Heart left ventricle (tissue), 16 donors: ENCODE measurements around the gene TSC2. TPM values are rescaled to one million over a fixed set of nuclear protein-coding genes. Genes with fewer than 3 reads are reported as not detected.

Experiments
- ATAC-seq, 4 donors: fragments of 200-7000 bp; cut with Tn5 transposase; one replicate each; pipeline ENCODE4 v1.9.1; 2020 to 2022; ENCODE audit warnings: moderate library complexity in 4 of 4, mild to moderate bottlenecking in 3 of 4, moderate number of reproducible peaks in 1 of 4
- DNase-seq, 5 donors: peaks; one replicate each; pipeline ENCODE4 v3.0.0-alpha.2; 2020
- H3K27ac ChIP-seq, 12 donors: fragments of 200-600 bp; sonication (generic) in 4 of 12; one replicate each; pipeline versions ENCODE4 v1.5.0 to v1.8.0; 2016 to 2022; ENCODE audit warnings: mild to moderate bottlenecking in 2 of 12
- H3K27me3 ChIP-seq, 9 donors: fragments of 200-600 bp; sonication (generic) in 2 of 9; one replicate each; pipeline versions ENCODE4 v1.5.1 to v1.8.0; 2016 to 2022; ENCODE audit warnings: mild to moderate bottlenecking in 3 of 9
- H3K36me3 ChIP-seq, 9 donors: fragments of 200-600 bp; sonication (generic) in 2 of 9; one replicate each; pipeline versions ENCODE4 v1.5.0 to v1.8.0; 2018 to 2022; ENCODE audit warnings: mild to moderate bottlenecking in 2 of 9
- H3K4me1 ChIP-seq, 12 donors: fragments of 200-600 bp; sonication (generic) in 4 of 12; one replicate each; pipeline versions ENCODE4 v1.5.0 to v1.8.0; 2016 to 2022; ENCODE audit warnings: mild to moderate bottlenecking in 3 of 12
- H3K4me3 ChIP-seq, 12 donors: fragments of 200-600 bp; sonication (generic) in 4 of 12; one replicate each; pipeline versions ENCODE4 v1.5.0 to v1.8.0; 2017 to 2022; ENCODE audit warnings: mild to moderate bottlenecking in 9 of 12, moderate library complexity in 4 of 12
- H3K9me3 ChIP-seq, 12 donors: fragments of 200-600 bp; sonication (generic) in 4 of 12; one replicate each; pipeline versions ENCODE4 v1.5.0 to v1.8.0; 2016 to 2022; ENCODE audit warnings: mild to moderate bottlenecking in 1 of 12
- POLR2A ChIP-seq, 2 donors: fragments of 450-650 bp; IDR thresholded peaks; one replicate each; pipeline ENCODE4 v1.6.1; 2017; ENCODE audit warnings: antibody characterized with exemption in 2 of 2, mild to moderate bottlenecking in 2 of 2, moderate library complexity in 2 of 2
- WGBS, 4 donors: extraction: QIAGEN DNeasy Blood & Tissue Kit in 2 of 4; methylation state at CpG; one replicate each; pipeline versions ENCODE4 v1.1.5 to v1.1.7; 2013 to 2018; 5-methylcytosine and 5-hydroxymethylcytosine counted together
- intact Hi-C, 10 donors: fragments of 100-400 bp; cut with DNase I; formaldehyde crosslinking; loops; one replicate each; pipeline versions ENCODE4 v1.11.1 to v1.14.2; 2022
- polyA plus RNA-seq, 2 donors: library from polyadenylated mRNA; stranded (reverse); fragments of 200-250 nt; gene quantifications; one replicate each; pipeline ENCODE4 v1.2.3, GENCODE V29; 2013
- total RNA-seq, 9 donors: library from RNA; depleted of rRNA in 2 of 9; stranded (reverse); fragments of >200 nt in 2 of 9; fragmentation: NEBNext Ultra II Directional in 3 of 9; extraction: Animal tissue kit (Norgen Biotek cat#: 25700) in 3 of 9; gene quantifications; one replicate each; pipeline versions ENCODE4 v1.1.0 to v1.2.4, GENCODE V29; 2016 to 2023
- TF ChIP-seq, protein P1 (sequence below), 12 donors: fragments of 200-600 bp; sonication (generic) in 4 of 12; IDR thresholded peaks; one replicate each; pipeline versions ENCODE4 v1.5.0 to v1.8.0; 2018 to 2022; ENCODE audit warnings: antibody characterized with exemption in 12 of 12, mild to moderate bottlenecking in 5 of 12
- donor health status: ischemic (EF 13 %, LVEDD 7.1; RV severe dilation, severe dysfunction).
- donor health status: healthy with polysubstance abuse.
- donor health status: DM: no; HTN: yes; CAD: no.
- donor health status: DM: no; HTN: no; CAD: no.
- donor health status: ischemic (EF 25% LVEDD 6.9; RV normal size, moderate dysfunction).
- donor health status: ischemic (EF 25% LVEDD 5.7; RV mildly dilated, moderate dysfunction).
- donor health status: healthy.
- donor health status: DM: yes; HTN: yes; CAD: no.
- donor health status: ischemic (EF 35%, LVEDD 5.7; RV mildly dilated, moderate dysfunction).
- donor health status: nonischemic (EF 11% LVEDD 7.7; RV severe dilation, severe dysfunction).
- donor health status: DM: yes; HTN: yes; CAD: no.
- donor health status: PGD.
- donor health status: ischemic (EF 29% LVEDD 5.4; RV normal size, mild dysfunction).
- donor health status: nonischemic (EF 23%, LVEDD 6.1; RV moderate dilation, normal function).

Gene TSC2
- total and polyA plus RNA-seq, 11 donors = 33.3 to 94.5 (median 67.7) TPM

DNA sequence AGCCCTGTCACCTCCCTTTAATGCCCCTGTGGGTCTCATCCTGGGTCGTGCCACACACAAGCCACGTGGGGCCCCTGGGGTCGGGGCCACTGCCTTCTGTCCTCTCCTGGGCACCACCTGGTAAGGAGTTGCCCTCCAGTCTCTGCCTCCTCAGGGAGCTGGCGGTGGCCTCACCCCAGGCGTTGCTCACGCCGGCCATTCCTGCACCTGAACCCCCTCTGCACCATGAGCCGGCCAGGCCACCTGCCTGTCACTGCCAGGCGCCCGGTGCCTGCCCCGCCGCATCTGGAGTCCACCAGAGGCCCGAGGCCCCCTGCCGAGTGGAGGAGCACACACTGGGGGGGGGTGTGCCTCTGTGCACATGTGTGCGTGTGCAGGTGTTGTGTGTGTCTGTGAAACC lies 10.7 kb upstream of the TSC2 start:
- DNase-seq = peak in 1 of 5 donors; percentile 9
- intact Hi-C loops = no loop called here
- peak overlapping the region; percentile 39 to 91 (median 60) for H3K4me3 ChIP-seq
- no peaks in the 10 kb centered on the region for H3K27me3 ChIP-seq
- 71 to 78% (median 73%) methylated on average over 11 to 15 of the region's 15 CpGs for WGBS, 4 donors
- no peak for ATAC-seq
- no peaks in the 10 kb centered on the region for H3K9me3 ChIP-seq
- H3K27ac ChIP-seq = peak overlapping the region; percentile 79 to 97 (median 94)
- H3K36me3 ChIP-seq = peaks cover 2 to 55% (median 27%) of the 10 kb centered on the region in 9 donors
- no peak for TF ChIP-seq POLR2A (IDR thresholded peaks at IDR 0.05)
- H3K4me1 ChIP-seq = peaks cover 3 to 96% (median 83%) of the 10 kb centered on the region in 12 donors

DNA sequence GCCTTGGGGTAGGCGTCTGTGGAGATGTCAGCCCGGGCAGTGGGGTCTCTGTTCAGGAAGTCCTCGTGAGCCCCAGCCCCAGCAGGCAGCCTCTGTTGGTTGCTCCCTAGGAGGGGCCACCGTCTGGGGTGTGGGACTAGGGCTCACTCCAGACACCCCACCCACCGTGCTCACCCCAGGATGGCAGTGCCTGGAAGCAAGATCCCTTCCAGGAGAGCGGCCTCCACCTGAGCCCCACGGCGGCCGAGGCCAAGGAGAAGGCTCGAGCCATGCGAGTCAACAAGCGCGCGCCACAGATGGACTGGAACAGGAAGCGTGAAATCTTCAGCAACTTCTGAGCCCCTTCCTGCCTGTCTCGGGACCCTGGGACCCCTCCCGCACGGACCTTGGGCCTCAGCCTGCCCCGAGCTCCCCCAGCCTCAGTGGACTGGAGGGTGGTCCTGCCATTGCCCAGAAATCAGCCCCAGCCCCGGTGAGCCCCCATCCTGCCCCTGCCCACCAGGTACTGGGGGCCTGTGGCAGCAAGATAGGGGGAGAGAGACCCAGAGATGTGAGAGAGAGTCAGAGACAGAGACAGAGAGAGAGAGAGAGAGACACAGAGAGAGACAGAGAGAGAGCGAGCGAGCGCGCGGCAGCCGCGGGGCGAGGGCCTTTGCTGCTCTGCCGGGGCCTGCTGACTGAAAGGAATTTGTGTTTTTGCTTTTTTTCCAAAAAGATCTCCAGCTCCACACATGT lies 10.0 kb upstream of the TSC2 start:
- peaks cover 7 to 94% (median 83%) of the 10 kb centered on the region in 12 donors for H3K4me1 ChIP-seq
- intact Hi-C loops = no loop called here
- H3K9me3 ChIP-seq = no peaks in the 10 kb centered on the region
- TF ChIP-seq POLR2A (IDR thresholded peaks at IDR 0.05) = no peak
- TF ChIP-seq, protein P1, sequence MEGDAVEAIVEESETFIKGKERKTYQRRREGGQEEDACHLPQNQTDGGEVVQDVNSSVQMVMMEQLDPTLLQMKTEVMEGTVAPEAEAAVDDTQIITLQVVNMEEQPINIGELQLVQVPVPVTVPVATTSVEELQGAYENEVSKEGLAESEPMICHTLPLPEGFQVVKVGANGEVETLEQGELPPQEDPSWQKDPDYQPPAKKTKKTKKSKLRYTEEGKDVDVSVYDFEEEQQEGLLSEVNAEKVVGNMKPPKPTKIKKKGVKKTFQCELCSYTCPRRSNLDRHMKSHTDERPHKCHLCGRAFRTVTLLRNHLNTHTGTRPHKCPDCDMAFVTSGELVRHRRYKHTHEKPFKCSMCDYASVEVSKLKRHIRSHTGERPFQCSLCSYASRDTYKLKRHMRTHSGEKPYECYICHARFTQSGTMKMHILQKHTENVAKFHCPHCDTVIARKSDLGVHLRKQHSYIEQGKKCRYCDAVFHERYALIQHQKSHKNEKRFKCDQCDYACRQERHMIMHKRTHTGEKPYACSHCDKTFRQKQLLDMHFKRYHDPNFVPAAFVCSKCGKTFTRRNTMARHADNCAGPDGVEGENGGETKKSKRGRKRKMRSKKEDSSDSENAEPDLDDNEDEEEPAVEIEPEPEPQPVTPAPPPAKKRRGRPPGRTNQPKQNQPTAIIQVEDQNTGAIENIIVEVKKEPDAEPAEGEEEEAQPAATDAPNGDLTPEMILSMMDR (IDR thresholded peaks at IDR 0.05) = no peak
- H3K27ac ChIP-seq = peak overlapping the region; percentile 76 to 97 (median 94)
- H3K4me3 ChIP-seq = peak overlapping the region in 10 of 12 donors; percentile 39 to 91 (median 64)
- WGBS, 4 donors = 51 to 64% (median 56%) methylated on average over 23 to 29 of the region's 29 CpGs
- no peaks in the 10 kb centered on the region for H3K27me3 ChIP-seq
- no peak for DNase-seq
- H3K36me3 ChIP-seq = peaks cover 2 to 53% (median 23%) of the 10 kb centered on the region in 9 donors
- ATAC-seq = no peak

DNA sequence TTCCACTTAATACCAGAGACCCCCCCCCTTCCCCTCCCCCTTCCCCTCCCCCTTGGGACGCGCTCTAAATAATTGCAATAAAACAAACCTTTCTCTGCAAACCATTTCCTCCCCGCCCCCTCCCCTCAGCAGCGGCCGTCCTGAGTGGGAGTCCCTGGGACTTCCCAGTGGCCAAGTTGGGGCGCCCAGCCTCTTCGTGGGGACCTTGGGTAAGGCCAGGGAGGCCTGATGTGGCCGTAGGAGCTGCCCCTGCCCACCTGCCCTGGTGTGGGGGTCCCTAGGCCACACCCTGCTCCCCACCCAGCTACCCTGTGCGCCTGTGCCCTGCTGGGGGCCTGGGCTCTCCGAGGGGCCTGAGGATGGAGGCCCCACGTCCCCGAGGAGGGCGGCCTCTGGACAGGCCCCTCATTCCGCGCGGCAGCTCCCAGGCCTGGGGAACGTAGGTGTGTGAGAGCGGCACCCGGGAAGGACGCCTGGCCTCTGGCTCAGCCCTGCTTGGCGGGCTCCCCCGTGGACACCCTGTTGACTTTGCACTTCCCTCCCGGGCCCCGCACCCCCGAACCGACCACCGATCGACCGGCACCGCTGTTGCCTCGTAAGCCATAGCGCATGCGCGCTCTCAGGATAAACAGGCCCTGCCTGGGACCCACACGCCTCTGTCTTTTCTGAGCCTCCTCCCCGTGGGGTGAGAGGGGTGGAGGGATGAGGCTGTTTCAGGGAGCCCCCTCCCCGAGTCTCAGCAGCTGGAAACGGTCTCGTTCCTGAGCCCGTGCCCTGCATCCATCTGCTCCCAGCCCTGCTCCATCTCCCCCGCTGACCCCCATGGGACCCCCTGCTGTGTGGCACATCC lies 9.2 kb upstream of the TSC2 start:
- TF ChIP-seq, protein P1 (IDR thresholded peaks at IDR 0.05) = no peak
- no peak for TF ChIP-seq POLR2A (IDR thresholded peaks at IDR 0.05)
- Histone ChIP-seq H3K27me3 (no peaks in the 10 kb centered on the region), H3K27ac (peak overlapping the region; percentile 78 to 97 (median 94)), H3K36me3 (peaks cover 2 to 53% (median 23%) of the 10 kb centered on the region in 9 donors), H3K4me1 (peaks cover 8 to 94% (median 86%) of the 10 kb centered on the region in 12 donors), H3K9me3 (no peaks in the 10 kb centered on the region), H3K4me3 (peak overlapping the region in 10 of 12 donors; percentile 15 to 91 (median 64))
- intact Hi-C loops = no loop called here
- DNase-seq (peak in 2 of 5 donors; percentile 73 to 75), ATAC-seq (peak in 2 of 4 donors; percentile 3 to 17)
- 48 to 68% (median 57%) methylated on average over 31 to 41 of the region's 41 CpGs for WGBS, 4 donors

DNA sequence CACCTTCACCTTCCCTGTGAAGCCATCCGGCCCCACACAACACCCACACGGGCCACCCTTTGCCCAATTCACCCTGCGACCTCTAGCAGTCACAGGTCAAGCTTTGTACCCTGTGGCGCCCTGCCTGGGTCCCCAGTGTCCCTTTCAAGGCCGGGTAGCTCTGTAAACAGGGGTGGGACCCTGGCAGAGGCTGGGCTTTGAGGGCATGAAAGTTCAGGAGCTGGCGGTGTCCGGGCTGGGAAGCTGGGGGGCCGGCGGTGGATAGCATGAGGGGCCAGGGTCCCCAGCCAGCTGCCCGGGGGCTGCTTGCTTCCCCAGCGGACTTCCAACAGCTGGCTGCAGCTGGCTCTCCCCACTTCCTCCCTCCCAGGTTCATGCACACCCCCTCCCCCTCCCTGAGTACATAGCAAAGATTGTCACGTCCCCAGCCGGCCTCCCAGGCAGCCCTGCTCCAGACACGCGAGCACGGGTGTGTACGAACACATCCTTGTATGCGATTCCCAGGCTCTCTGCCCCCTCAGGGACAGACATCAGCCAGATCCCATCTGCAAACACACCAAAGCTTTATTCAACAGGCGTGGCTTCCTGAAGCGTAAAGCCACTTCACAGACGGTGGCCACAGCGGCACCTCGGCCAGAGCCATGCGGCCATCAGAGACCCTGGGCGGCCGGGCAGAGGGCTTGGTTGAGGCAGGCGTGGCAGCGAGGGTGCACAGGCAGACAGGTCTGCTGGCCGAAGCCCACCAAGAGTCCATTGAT lies 8.3 kb upstream of the TSC2 start:
- 29 to 57% (median 49%) methylated on average over 10 to 29 of the region's 29 CpGs for WGBS, 4 donors
- ATAC-seq (peak; percentile 43 to 69 (median 54)), DNase-seq (peak; percentile 90 to 96 (median 92))
- Histone ChIP-seq H3K4me1 (peaks cover 11 to 98% (median 88%) of the 10 kb centered on the region in 12 donors), H3K9me3 (no peaks in the 10 kb centered on the region), H3K27me3 (no peaks in the 10 kb centered on the region), H3K4me3 (peak overlapping the region in 10 of 12 donors; percentile 11 to 91 (median 64)), H3K27ac (peak overlapping the region; percentile 78 to 97 (median 94)), H3K36me3 (peaks cover 2 to 48% (median 23%) of the 10 kb centered on the region in 9 donors)
- intact Hi-C loops = no loop called here
- no peak for TF ChIP-seq POLR2A (IDR thresholded peaks at IDR 0.05)
- TF ChIP-seq, protein P1 (IDR thresholded peaks at IDR 0.05) = no peak
